ENCODE results near the gene UGT1A8.

The UGT1A8 gene

DNA sequence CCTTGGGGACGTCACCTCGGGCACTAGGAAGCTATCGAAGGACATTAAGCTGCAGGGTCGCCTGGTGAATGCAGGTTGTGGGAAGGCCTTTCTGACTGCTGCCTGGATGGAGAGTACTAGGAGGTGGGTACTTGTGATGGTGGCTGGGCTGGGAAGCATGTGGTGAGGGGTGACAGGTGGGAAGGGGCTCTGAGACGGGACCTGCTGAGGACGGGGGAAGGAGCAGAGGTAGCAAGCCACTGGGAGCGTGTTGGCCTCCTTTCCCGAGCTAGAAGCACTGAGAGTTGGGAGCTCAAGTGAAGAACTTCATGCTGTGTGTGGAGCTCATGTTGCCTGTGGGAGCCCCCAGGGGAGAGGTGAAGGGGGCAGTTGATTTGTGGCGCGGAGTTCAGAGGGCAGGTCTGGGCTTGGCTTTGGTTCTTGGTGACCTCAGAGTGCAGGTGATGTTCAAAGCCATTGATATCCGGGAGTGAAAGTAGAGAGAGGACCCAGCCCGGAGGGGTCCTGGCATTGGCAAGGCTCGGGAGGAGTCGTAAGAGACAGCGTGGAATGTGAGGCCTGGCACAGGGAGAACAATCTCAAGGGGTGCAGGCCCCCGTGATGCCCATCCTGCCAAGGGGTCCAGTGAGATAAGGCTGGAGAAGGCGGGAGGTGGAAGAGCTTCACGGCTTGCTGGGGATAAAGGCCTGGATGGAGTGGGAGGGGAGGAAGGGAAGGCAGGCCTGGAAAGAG, 173.9 kb downstream of the UGT1A8 start:
- Mint-ChIP-seq H3K27me3 (no peaks in the 10 kb centered on the region), H3K4me3 (no peak overlapping the region), H3K9me3 (peaks cover 1% of the 10 kb centered on the region), H3K36me3 (ENCODE audit: low read depth) (no peaks in the 10 kb centered on the region), H3K27ac (no peak overlapping the region), H3K4me1 (ENCODE audit: low read depth) (no peaks in the 10 kb centered on the region)
- intact Hi-C loops (cut with micrococcal nuclease) = no loop called here

DNA sequence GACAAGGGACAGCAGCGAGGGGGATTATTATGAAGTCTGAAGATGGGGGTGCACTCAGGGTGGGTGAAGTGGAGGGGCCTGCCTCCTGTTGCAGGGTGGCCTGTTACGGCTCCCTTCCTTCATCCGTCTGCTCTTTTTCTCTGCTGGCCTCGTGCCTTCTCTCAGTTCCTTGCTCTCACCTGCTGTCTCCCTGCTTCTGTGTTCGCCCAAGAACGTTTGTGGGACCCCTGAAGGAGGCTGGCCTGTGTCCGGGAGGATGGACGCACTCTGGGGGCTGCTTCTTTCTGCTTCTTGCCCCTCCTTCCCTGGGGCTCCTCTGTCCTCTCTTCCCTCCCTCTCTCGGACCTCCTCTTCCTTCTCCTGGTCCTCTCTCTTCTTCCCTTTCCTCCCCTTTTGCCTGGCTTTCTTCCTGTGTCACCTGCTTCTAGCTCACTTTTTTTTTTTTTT, 174.5 kb downstream of the UGT1A8 start:
- H3K4me3 Mint-ChIP-seq = no peak overlapping the region
- intact Hi-C loops (cut with micrococcal nuclease) = no loop called here
- no peaks in the 10 kb centered on the region for H3K9me3 Mint-ChIP-seq
- no peaks in the 10 kb centered on the region for H3K4me1 Mint-ChIP-seq (ENCODE audit: low read depth)
- H3K27me3 Mint-ChIP-seq = no peaks in the 10 kb centered on the region
- H3K27ac Mint-ChIP-seq = no peak overlapping the region
- H3K36me3 Mint-ChIP-seq (ENCODE audit: low read depth) = no peaks in the 10 kb centered on the region

- H3K36me3 Mint-ChIP-seq (ENCODE audit: low read depth) = no peaks in the 10 kb centered on the region
- no peak overlapping the region for H3K27ac Mint-ChIP-seq
- H3K9me3 Mint-ChIP-seq = no peaks in the 10 kb centered on the region
- intact Hi-C loops (cut with micrococcal nuclease) = no loop called here
- H3K4me3 Mint-ChIP-seq = no peak overlapping the region
- no peaks in the 10 kb centered on the region for H3K4me1 Mint-ChIP-seq (ENCODE audit: low read depth)
- no peaks in the 10 kb centered on the region for H3K27me3 Mint-ChIP-seq
These were observed 175.3 kb downstream of the UGT1A8 start for GRCh38 chr2:233792720-233793119.

DNA sequence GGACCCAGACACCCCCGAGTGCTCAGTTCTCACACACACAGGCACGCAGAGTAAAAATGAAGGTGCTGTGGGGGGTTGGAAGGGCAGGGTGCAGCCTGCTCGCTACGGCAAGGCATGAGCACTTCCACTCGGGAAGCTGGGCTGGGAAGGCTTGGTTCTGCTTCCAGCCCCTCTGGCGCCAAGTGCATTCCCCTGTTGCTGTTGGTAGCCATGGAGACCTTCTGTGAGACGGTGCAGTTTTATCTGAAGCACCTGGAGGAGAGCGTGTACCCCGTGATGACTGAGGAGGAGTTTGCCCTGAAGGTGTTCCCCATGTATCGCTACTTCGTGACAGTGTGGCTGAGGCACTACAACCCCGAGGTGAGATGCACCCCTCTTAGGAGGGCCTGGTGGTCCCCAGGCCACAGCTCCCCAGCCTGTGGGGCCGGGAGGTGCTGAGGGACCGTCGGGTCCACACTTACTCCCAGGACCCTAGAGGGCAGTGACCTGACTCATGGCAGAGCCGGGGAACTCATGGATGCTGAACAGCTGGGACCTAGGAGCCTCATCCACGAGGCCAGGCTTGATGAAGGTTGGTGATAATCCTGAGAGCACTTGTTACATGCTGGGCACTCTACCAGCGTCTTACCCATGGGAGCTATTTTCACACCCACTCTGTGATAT, 176.2 kb downstream of the UGT1A8 start:
- intact Hi-C loops (cut with micrococcal nuclease) = no loop called here
- no peak overlapping the region for H3K27ac Mint-ChIP-seq
- no peak overlapping the region for H3K4me3 Mint-ChIP-seq
- H3K9me3 Mint-ChIP-seq = no peaks in the 10 kb centered on the region
- H3K27me3 Mint-ChIP-seq = no peaks in the 10 kb centered on the region
- no peaks in the 10 kb centered on the region for H3K36me3 Mint-ChIP-seq (ENCODE audit: low read depth)
- H3K4me1 Mint-ChIP-seq (ENCODE audit: low read depth) = no peaks in the 10 kb centered on the region

DNA sequence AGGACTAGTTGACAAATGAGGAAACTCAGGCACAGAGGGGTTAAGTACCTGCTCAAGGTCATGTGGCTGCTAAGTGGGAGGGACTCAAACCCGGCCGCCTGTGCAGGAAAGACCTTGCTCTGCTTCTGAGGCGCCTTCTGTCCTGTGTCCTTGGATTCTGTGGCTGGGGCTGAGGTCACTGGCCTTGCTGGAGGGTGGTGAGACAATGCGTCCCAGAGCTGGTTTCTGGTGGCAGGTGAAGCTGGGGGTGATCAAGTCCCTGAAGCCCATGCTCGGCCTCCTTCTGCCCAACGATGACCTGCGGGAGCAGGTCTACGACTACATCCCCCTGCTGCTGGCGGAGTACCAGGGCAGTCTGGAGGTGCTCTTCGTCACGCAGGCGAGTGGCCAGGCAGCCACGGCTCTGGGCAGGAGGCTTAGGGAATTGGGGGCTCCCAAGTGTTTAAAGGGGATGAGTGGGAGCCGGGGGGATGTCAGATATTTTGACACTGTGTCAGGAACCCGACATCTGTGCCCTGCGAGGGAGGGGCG, 176.8 kb downstream of the UGT1A8 start:
- H3K27me3 Mint-ChIP-seq = no peaks in the 10 kb centered on the region
- H3K9me3 Mint-ChIP-seq = no peaks in the 10 kb centered on the region
- intact Hi-C loops (cut with micrococcal nuclease) = no loop called here

DNA sequence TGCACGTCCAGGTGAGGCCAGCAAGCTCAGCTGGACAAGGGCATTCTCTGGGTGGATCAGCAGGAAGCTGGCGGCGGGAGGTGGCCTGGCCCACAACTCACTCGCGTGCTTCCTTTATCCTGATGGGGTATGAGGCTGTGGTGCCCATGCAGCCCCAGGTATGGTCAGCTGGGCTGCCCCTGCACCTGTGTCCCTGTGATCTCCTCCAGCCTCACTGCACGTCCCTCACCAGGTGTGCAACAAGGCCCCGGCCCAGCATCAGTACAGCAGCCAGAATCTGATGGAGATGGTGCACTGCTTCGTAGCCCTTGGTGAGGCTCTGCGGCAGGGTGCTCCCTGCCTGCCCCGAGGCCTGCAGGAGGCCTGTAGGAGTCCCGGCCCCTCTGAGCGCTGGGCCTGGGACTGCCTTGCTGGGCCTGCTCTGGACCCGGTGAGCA, 178.3 kb downstream of the UGT1A8 start:
- Mint-ChIP-seq H3K9me3 (peaks cover 6% of the 10 kb centered on the region), H3K36me3 (ENCODE audit: low read depth) (no peaks in the 10 kb centered on the region), H3K4me3 (no peak overlapping the region), H3K27ac (no peak overlapping the region), H3K27me3 (no peaks in the 10 kb centered on the region), H3K4me1 (ENCODE audit: low read depth) (no peaks in the 10 kb centered on the region)
- intact Hi-C loops (cut with micrococcal nuclease) = no loop called here

More for the DNA sequence above, 176.8 kb downstream of the UGT1A8 start:
- Mint-ChIP-seq H3K36me3 (ENCODE audit: low read depth) (no peaks in the 10 kb centered on the region), H3K27ac (no peak overlapping the region), H3K4me1 (ENCODE audit: low read depth) (no peaks in the 10 kb centered on the region), H3K4me3 (no peak overlapping the region)

DNA sequence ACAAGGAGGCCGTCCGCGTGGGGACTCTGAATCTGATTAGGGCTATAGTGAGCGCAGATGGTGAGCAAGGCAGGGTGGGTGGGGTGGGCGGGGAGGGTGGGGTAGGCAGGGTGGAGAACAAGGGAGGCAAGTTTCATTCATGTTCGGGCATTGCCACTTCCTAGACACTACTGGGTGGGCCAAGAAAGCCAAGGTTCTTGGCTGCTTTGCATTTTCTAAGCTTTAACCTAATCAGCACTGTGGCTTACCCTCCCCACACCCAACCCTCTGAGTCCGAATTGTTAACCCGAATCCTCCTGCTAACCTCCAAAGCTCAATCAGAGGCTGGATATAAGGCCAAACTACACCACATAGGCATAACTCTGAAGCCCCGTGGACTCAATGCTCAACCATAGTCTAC, 178.8 kb downstream of the UGT1A8 start:
- intact Hi-C loops (cut with micrococcal nuclease) = no loop called here
- H3K4me3 Mint-ChIP-seq = no peak overlapping the region
- no peak overlapping the region for H3K27ac Mint-ChIP-seq

DNA sequence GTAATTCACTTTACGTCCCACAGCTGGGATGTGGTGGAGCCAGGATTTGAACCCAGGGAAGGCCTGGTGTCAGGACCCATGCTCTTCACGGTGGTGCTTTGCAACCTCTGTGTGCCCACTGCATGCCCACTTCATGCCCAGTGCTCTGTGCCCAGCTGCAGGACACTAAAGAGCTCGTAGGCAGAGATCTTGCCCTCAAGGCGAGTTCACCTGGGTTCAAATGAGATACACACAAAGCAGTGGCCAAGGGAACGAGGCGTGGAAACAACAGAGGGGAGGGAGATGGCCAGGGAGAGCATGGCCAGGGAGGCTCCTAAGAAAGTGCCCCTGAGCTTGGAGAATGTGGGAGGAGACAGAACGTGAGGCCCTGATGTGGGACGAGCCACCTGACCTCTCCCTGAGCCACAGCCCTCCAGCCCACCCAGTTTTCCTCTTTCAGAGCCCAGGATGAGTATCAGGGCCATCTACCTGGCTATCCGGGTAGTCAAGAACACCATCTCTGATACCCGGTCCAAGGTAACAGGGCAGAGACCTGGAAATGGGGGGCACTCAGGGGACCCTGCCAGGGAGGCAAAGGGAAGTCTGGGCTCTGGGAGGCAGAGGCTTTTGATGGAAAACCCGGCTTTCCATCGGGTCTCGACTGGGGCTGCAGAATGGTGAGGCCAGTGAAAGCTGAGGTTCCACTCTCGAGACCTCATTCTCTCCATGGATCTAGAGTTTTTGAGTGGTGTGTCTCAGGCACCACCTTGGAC, 181.1 kb downstream of the UGT1A8 start:
- H3K36me3 Mint-ChIP-seq (ENCODE audit: low read depth) = no peaks in the 10 kb centered on the region
- H3K27ac Mint-ChIP-seq = no peak overlapping the region
- H3K4me1 Mint-ChIP-seq (ENCODE audit: low read depth) = no peaks in the 10 kb centered on the region
- intact Hi-C loops (cut with micrococcal nuclease) = no loop called here
- H3K9me3 Mint-ChIP-seq = peaks cover 8% of the 10 kb centered on the region
- H3K4me3 Mint-ChIP-seq = no peak overlapping the region
- no peaks in the 10 kb centered on the region for H3K27me3 Mint-ChIP-seq

More for the DNA sequence above, 178.8 kb downstream of the UGT1A8 start:
- Mint-ChIP-seq H3K9me3 (peaks cover 8% of the 10 kb centered on the region), H3K36me3 (ENCODE audit: low read depth) (no peaks in the 10 kb centered on the region), H3K4me1 (ENCODE audit: low read depth) (no peaks in the 10 kb centered on the region), H3K27me3 (no peaks in the 10 kb centered on the region)

DNA sequence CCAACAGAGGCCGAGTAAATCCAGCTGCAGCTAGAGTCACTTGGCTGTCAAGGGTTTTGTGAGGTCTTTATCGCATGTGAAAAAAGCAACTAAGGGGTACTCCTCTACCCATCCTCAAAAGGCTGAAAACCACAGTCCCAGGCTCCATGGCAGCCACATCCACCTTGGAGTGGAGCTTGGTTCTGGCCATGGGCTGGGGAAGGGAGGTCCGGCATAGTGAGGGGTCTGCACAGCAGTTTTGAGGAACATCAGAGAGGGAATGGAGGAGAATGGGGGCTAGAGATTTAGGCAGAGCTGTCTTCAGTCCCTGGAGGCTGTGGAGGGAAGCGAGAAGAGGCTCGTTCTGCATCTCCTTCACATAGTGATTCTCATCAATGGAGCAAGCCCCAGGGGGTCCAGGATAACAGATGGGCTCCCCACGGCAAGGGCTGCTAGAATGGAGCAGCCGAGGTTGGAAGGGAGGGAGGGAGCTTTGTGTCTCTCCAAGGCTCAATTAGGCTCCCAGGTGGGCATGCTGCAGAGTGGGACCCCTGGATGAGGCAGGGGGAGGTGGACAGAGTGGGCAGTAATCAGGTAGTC, 181.7 kb downstream of the UGT1A8 start:
- Mint-ChIP-seq H3K27ac (no peak overlapping the region), H3K27me3 (no peaks in the 10 kb centered on the region), H3K36me3 (ENCODE audit: low read depth) (no peaks in the 10 kb centered on the region), H3K4me1 (ENCODE audit: low read depth) (no peaks in the 10 kb centered on the region), H3K9me3 (peaks cover 8% of the 10 kb centered on the region), H3K4me3 (no peak overlapping the region)
- intact Hi-C loops (cut with micrococcal nuclease) = no loop called here

DNA sequence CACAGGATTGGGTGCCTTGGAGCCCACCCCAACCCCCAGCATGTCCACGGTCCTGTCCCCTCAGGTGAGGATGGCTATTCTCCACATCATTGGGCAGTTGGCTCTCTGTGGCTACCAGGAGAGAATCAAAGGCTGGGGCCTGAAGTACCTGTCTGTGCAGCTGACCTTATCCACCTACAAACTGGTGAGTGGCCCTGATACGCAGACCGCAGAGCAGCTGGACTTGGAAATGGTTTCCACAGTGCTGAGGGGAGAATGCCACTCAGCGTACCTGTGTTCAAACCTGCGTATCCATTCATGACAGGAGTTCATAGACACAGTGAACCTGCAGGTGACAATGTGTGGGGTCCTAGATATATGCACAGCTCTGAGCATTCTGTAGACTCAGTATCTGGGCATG, 182.3 kb downstream of the UGT1A8 start:
- Mint-ChIP-seq H3K27ac (no peak overlapping the region), H3K36me3 (ENCODE audit: low read depth) (no peaks in the 10 kb centered on the region), H3K4me3 (no peak overlapping the region), H3K27me3 (no peaks in the 10 kb centered on the region), H3K9me3 (peaks cover 8% of the 10 kb centered on the region), H3K4me1 (ENCODE audit: low read depth) (no peaks in the 10 kb centered on the region)
- intact Hi-C loops (cut with micrococcal nuclease) = no loop called here

DNA sequence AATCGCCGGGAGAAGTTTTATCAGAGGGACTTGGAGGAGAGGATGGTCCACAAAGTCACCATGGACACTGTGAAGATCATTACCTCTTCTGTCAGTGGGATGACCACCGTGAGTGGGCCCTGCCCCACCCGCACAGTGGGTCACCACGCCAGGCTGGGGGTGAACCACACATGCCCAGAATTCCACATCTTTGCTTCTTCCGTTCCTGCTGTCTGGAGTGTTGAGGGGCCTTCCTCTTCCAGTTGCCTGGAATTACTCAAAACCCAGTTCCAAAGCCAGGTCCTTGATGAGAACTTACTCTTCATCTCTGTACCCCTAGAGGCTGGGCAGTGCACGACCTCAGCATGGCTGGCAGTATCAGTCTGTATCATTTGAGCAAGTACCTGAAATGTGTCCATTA, 182.8 kb downstream of the UGT1A8 start:
- Mint-ChIP-seq H3K36me3 (ENCODE audit: low read depth) (no peaks in the 10 kb centered on the region), H3K27me3 (peaks cover 3% of the 10 kb centered on the region), H3K9me3 (peaks cover 8% of the 10 kb centered on the region), H3K4me3 (no peak overlapping the region), H3K27ac (no peak overlapping the region), H3K4me1 (ENCODE audit: low read depth) (no peaks in the 10 kb centered on the region)
- intact Hi-C loops (cut with micrococcal nuclease) = no loop called here

GRCh38 chr2:233801357-233802131, 184.1 kb downstream of the UGT1A8 start:
- intact Hi-C loops (cut with micrococcal nuclease) = no loop called here
- Mint-ChIP-seq H3K4me1 (ENCODE audit: low read depth) (no peaks in the 10 kb centered on the region), H3K9me3 (peaks cover 8% of the 10 kb centered on the region), H3K27me3 (peaks cover 3% of the 10 kb centered on the region), H3K27ac (no peak overlapping the region), H3K36me3 (ENCODE audit: low read depth) (no peaks in the 10 kb centered on the region), H3K4me3 (no peak overlapping the region)

DNA sequence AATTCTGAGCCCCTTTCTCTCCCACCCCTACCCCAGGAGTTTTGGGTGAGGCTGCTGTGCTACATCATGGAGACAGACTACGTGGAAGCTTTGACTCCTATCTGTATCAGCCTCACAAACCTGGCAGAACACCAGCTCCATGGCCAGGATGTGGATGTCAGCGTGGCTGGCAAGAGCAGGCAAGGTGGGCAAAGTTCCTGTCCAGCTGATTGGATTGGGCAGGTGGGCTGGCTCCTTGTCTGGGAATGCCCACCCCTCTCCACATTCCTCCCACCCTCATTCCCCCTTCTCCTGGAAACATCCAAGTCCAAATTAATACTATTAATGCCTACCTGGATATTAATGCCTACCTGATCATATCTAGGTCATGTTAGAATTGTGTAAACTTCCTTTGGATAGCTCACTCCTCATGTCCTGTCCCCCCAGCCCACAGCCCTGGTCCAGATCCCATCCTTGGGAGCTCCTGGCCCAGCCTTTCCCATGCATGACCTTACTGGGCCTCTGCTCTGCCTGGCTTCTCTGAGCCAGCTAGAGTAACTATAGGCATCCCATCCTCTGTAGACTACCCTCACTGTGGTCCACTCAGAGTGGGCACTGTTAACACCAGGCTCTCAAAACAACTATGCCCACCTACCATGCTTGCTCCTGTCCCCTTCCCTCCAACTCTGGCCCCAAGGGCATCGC, 184.8 kb downstream of the UGT1A8 start:
- peaks cover 8% of the 10 kb centered on the region for H3K9me3 Mint-ChIP-seq
- intact Hi-C loops (cut with micrococcal nuclease) = no loop called here
- no peaks in the 10 kb centered on the region for H3K4me1 Mint-ChIP-seq (ENCODE audit: low read depth)
- H3K27ac Mint-ChIP-seq = no peak overlapping the region
- no peaks in the 10 kb centered on the region for H3K36me3 Mint-ChIP-seq (ENCODE audit: low read depth)
- H3K4me3 Mint-ChIP-seq = no peak overlapping the region
- peaks cover 3% of the 10 kb centered on the region for H3K27me3 Mint-ChIP-seq

Measured in dendritic cell treated with granulocyte-macrophage colony-stimulating factor and Interleukin-4, amounts not matched to agents 40 ng/mL and 50 ng/mL, for 4 days (primary cell).